ENCODE measurements around the gene CNOT8. TPM values are rescaled to one million over a fixed set of nuclear protein-coding genes. Genes with fewer than 3 reads are reported as not detected.
"Not testable (repeated sequence)": the region's sequence is repeated elsewhere in the genome, so short reads cannot be mapped to it uniquely, and the experiment has no call there.

The CNOT8 gene
- total and polyA plus RNA-seq, 3 experiments from 2014 or later = 47.7 to 154 (median 52.7) TPM

DNA sequence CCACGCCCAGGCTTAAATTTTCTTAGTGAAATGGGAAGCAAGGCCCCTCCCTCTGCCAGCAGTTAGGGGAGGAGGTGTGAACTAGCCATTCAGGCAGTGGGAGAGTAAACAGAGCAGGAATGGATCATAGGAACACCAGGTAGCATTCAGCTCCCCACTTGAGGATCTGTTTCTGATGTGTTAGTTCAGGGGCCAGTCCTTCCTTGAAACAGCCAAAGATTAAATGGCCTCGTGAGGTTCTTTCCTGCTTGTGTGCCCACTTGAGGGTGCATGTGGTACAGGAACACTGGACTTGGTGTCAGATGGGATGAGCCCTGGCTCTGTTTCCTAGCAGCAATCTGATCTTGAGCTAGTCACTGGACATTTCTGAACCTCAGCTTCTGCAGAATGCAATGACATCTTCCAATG lies 29.2 kb upstream of the CNOT8 start:
- Mint-ChIP-seq H3K4me1 (peaks cover 28 to 41% (median 30%) of the 10 kb centered on the region in 3 donors), H3K9me3 (no peaks in the 10 kb centered on the region), H3K36me3 (peaks cover 0 to 4% (median 1%) of the 10 kb centered on the region in 3 donors), H3K27ac (peak overlapping the region; percentile 44 to 96 (median 86)), H3K27me3 (no peaks in the 10 kb centered on the region), H3K4me3 (peak overlapping the region in 5 of 7 donors; percentile 8 to 71 (median 62))
- H3K36me3 ChIP-seq (ENCODE audit: insufficient read depth, low read length) = no peaks in the 10 kb centered on the region
- H3K27me3 ChIP-seq (ENCODE audit: insufficient read depth, low read length, poor library complexity, severe bottlenecking) = no peaks in the 10 kb centered on the region
- H3K4me1 ChIP-seq (ENCODE audit: insufficient read depth, low read length) = peaks cover 35% of the 10 kb centered on the region
- no peak for DNase-seq
- H3K27ac ChIP-seq (ENCODE audit: low read depth, low read length) = peak overlapping the region; percentile 8
- POLR2A ChIA-PET = no interaction called here
- H3K4me3 ChIP-seq (ENCODE audit: low read length) = no peak overlapping the region
- CTCF ChIA-PET = no interaction called here
- H3K9me3 ChIP-seq (ENCODE audit: low read length) = no peaks in the 10 kb centered on the region

DNA sequence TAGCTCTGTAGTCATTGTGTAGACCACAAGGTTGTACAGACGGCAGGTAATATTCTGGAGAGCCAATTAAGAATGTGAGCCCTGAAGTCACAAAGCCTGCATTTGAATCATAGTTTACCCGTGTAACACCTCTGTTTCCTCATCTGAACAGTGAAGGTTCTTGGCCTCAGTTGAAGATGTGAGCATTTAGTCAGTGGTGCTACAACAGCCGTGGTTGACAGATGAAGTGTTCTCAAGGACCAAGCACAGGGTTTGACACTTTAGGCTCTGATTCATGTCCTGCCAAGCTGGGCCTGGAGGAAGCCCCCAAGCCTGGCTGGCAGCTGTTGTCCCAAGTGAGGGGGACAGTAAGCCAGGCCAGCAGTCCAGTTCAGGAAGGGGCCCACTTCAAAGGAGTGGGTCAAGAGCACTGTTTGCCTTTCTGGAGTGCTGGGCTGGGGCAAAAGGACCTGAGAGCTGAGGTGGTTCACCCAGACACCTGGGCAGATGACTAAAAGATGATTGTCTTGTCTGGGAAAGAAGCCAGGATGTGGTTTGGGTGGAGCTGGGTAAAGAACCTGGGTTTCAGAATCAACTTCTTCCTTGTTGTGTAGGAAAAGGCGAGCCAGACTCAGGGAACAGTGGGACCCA lies 28.7 kb upstream of the CNOT8 start:
- peaks cover 0 to 4% (median 1%) of the 10 kb centered on the region in 3 donors for H3K36me3 Mint-ChIP-seq
- Histone ChIP-seq H3K36me3 (ENCODE audit: insufficient read depth, low read length) (no peaks in the 10 kb centered on the region), H3K4me3 (ENCODE audit: low read length) (peak overlapping the region; percentile 28), H3K27me3 (ENCODE audit: insufficient read depth, low read length, poor library complexity, severe bottlenecking) (no peaks in the 10 kb centered on the region), H3K27ac (ENCODE audit: low read depth, low read length) (peak overlapping the region; percentile 8), H3K4me1 (ENCODE audit: insufficient read depth, low read length) (peaks cover 39% of the 10 kb centered on the region), H3K9me3 (ENCODE audit: low read length) (no peaks in the 10 kb centered on the region)
- peak overlapping the region; percentile 44 to 96 (median 86) for H3K27ac Mint-ChIP-seq
- ChIA-PET CTCF (interaction anchor here (1.4 kb wide), 1 partner anchor 178 kb away, joined by 3 read pairs; no protein-coding TSS in a partner anchor), POLR2A (no interaction called here)
- no peaks in the 10 kb centered on the region for H3K27me3 Mint-ChIP-seq
- peaks cover 29 to 41% (median 34%) of the 10 kb centered on the region in 3 donors for H3K4me1 Mint-ChIP-seq
- peak overlapping the region in 6 of 7 donors; percentile 46 to 71 (median 64) for H3K4me3 Mint-ChIP-seq
- H3K9me3 Mint-ChIP-seq = no peaks in the 10 kb centered on the region
- peak in 1 of 5 donors; percentile 28 for DNase-seq

DNA sequence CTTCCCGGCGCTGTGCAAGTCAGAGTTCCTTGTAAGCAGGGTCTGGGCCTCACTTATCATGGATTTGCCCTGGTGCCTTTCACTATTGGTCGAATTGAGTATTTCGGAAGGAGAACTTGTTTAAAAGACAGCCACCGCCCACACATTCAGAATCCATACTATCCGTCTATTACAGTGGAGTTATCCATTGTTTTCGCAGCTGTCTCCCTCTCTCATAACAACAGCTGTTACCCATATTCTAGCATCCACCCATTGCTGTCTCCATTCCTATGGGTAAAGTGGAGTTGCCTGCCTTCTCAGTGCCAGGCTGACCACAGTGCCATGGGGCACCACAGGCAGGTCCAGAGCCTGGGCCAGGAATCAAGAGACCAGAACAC lies 28.2 kb upstream of the CNOT8 start:
- CTCF ChIA-PET = interaction anchor here (1.4 kb wide), 1 partner anchor 179 kb away, joined by 3 read pairs; no protein-coding TSS in a partner anchor

GRCh38 chr5:154830596-154830995 lies 27.8 kb upstream of the CNOT8 start:
- Mint-ChIP-seq H3K9me3 (no peaks in the 10 kb centered on the region), H3K36me3 (peaks cover 0 to 4% (median 1%) of the 10 kb centered on the region in 3 donors), H3K4me3 (peak overlapping the region in 4 of 7 donors; percentile 58 to 68 (median 64)), H3K27me3 (no peaks in the 10 kb centered on the region), H3K27ac (peak overlapping the region; percentile 16 to 90 (median 86)), H3K4me1 (peaks cover 28 to 39% (median 36%) of the 10 kb centered on the region in 3 donors)
- no peak for DNase-seq
- CTCF ChIA-PET = interaction anchor here (1.4 kb wide), 1 partner anchor 179 kb away, joined by 3 read pairs; no protein-coding TSS in a partner anchor
- H3K27me3 ChIP-seq (ENCODE audit: insufficient read depth, low read length, poor library complexity, severe bottlenecking) = no peaks in the 10 kb centered on the region
- H3K4me3 ChIP-seq (ENCODE audit: low read length) = peak overlapping the region; percentile 28
- POLR2A ChIA-PET = no interaction called here
- no peaks in the 10 kb centered on the region for H3K36me3 ChIP-seq (ENCODE audit: insufficient read depth, low read length)
- H3K27ac ChIP-seq (ENCODE audit: low read depth, low read length) = no peak overlapping the region
- H3K9me3 ChIP-seq (ENCODE audit: low read length) = no peaks in the 10 kb centered on the region
- H3K4me1 ChIP-seq (ENCODE audit: insufficient read depth, low read length) = peaks cover 39% of the 10 kb centered on the region

More for the DNA sequence above, 28.2 kb upstream of the CNOT8 start:
- POLR2A ChIA-PET = no interaction called here
- Mint-ChIP-seq H3K4me1 (peaks cover 29 to 41% (median 36%) of the 10 kb centered on the region in 3 donors), H3K27me3 (no peaks in the 10 kb centered on the region), H3K4me3 (peak overlapping the region in 6 of 7 donors; percentile 46 to 71 (median 64)), H3K36me3 (peaks cover 0 to 4% (median 1%) of the 10 kb centered on the region in 3 donors), H3K9me3 (no peaks in the 10 kb centered on the region), H3K27ac (peak overlapping the region; percentile 44 to 90 (median 86))
- peak overlapping the region; percentile 28 for H3K4me3 ChIP-seq (ENCODE audit: low read length)
- H3K9me3 ChIP-seq (ENCODE audit: low read length) = no peaks in the 10 kb centered on the region
- H3K27me3 ChIP-seq (ENCODE audit: insufficient read depth, low read length, poor library complexity, severe bottlenecking) = no peaks in the 10 kb centered on the region
- no peaks in the 10 kb centered on the region for H3K36me3 ChIP-seq (ENCODE audit: insufficient read depth, low read length)
- H3K4me1 ChIP-seq (ENCODE audit: insufficient read depth, low read length) = peaks cover 39% of the 10 kb centered on the region
- H3K27ac ChIP-seq (ENCODE audit: low read depth, low read length) = no peak overlapping the region
- no peak for DNase-seq

DNA sequence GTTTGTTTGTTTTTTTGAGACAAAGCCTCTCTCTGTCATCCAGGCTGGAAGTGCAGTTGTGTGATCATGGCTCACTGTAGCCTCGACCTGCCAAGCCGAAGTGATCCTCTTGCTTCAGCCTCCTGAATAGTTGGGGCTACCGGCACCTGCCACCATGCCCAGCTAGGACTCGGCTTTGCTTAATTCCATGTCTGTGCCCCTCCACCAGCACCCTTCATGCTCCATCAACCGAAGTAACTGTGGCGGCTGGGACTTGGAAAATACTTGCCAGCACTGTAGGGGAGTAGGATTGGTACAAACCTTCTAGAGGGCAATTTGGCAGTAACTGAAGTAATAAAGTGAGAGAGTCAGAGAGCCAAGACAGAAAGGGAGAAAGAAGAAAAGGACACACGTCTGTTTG lies 27.0 kb upstream of the CNOT8 start:
- Histone ChIP-seq H3K27ac (ENCODE audit: low read depth, low read length) (no peak overlapping the region), H3K4me3 (ENCODE audit: low read length) (no peak overlapping the region), H3K27me3 (ENCODE audit: insufficient read depth, low read length, poor library complexity, severe bottlenecking) (no peaks in the 10 kb centered on the region), H3K36me3 (ENCODE audit: insufficient read depth, low read length) (no peaks in the 10 kb centered on the region), H3K9me3 (ENCODE audit: low read length) (no peaks in the 10 kb centered on the region), H3K4me1 (ENCODE audit: insufficient read depth, low read length) (peaks cover 39% of the 10 kb centered on the region)
- ChIA-PET POLR2A (no interaction called here), CTCF (interaction anchor here (0.6 kb wide), 1 partner anchor 127 kb away, joined by 4 read pairs; no protein-coding TSS in a partner anchor)
- Mint-ChIP-seq H3K27me3 (no peaks in the 10 kb centered on the region), H3K27ac (peak overlapping the region in 7 of 8 donors; percentile 2 to 90 (median 46)), H3K9me3 (no peaks in the 10 kb centered on the region), H3K4me1 (peaks cover 27 to 36% (median 34%) of the 10 kb centered on the region in 3 donors), H3K36me3 (no peaks in the 10 kb centered on the region), H3K4me3 (no peak overlapping the region)
- no peak for DNase-seq

DNA sequence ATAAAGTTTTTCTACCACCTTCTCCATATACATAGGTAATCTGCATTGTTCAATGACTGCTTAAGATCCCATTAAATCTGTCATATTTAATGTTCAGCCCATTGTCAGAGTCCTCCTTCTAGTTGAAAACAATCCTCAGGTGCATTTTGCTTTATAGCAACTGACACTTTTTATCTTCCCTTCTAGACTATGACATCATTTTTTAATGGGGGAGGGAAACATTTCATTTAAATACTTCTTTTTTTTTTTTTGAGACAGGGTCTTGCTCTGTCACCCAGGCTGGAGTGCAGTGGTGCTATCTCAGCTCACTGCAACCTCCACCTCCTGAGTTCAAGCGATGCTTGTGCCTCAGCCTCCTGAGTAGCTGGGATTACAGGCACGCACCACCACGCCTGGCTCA lies 25.6 kb upstream of the CNOT8 start:
- CTCF ChIA-PET; H3K27me3 ChIP-seq (ENCODE audit: insufficient read depth, low read length, poor library complexity, severe bottlenecking); H3K4me3 ChIP-seq (ENCODE audit: low read length); POLR2A ChIA-PET; H3K9me3 ChIP-seq (ENCODE audit: low read length); H3K27ac ChIP-seq (ENCODE audit: low read depth, low read length); DNase-seq; H3K27me3 Mint-ChIP-seq; H3K4me3 Mint-ChIP-seq; H3K36me3 Mint-ChIP-seq; H3K9me3 Mint-ChIP-seq; H3K36me3 ChIP-seq (ENCODE audit: insufficient read depth, low read length): not testable (repeated sequence)
- Mint-ChIP-seq H3K27ac (peak overlapping the region in 1 of 8 donors; percentile 18), H3K4me1 (peaks cover 27 to 36% (median 29%) of the 10 kb centered on the region in 3 donors)
- H3K4me1 ChIP-seq (ENCODE audit: insufficient read depth, low read length) = peaks cover 35% of the 10 kb centered on the region

DNA sequence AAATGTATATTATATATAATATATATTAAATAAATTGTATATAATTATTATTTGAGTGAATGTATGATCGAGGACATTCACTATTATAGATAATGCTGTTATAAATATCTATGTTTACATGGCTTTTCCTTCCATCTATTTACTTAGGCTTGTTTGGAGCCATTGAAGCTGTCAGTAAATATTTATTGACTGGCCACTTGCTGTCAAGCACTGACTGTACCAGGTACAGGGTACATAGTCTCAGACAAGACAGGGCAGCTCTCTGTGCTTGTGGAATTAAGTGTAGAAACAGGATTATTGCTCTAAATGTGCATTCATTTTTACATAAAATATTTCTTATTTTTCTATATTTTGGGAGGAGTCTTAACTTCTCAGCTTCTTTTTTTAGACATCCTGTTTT lies 24.4 kb upstream of the CNOT8 start:
- peaks cover 23% of the 10 kb centered on the region for H3K4me1 ChIP-seq (ENCODE audit: insufficient read depth, low read length)
- Mint-ChIP-seq H3K36me3 (no peaks in the 10 kb centered on the region), H3K9me3 (no peaks in the 10 kb centered on the region), H3K4me3 (no peak overlapping the region), H3K4me1 (peaks cover 20 to 26% (median 22%) of the 10 kb centered on the region in 3 donors), H3K27ac (peak overlapping the region in 1 of 8 donors; percentile 29), H3K27me3 (no peaks in the 10 kb centered on the region)
- DNase-seq = no peak
- H3K9me3 ChIP-seq (ENCODE audit: low read length) = no peaks in the 10 kb centered on the region
- ChIA-PET CTCF (interaction anchor here (0.8 to 1.3 kb wide), 2 partner anchors 11 to 184 kb away, joined by 3 to 4 read pairs; no protein-coding TSS in a partner anchor), POLR2A (no interaction called here)
- H3K27ac ChIP-seq (ENCODE audit: low read depth, low read length) = peak overlapping the region; percentile 60
- no peaks in the 10 kb centered on the region for H3K27me3 ChIP-seq (ENCODE audit: insufficient read depth, low read length, poor library complexity, severe bottlenecking)
- H3K4me3 ChIP-seq (ENCODE audit: low read length) = no peak overlapping the region
- no peaks in the 10 kb centered on the region for H3K36me3 ChIP-seq (ENCODE audit: insufficient read depth, low read length)

GRCh38 chr5:154835701-154836052 lies 22.8 kb upstream of the CNOT8 start:
- H3K4me3 Mint-ChIP-seq; H3K27me3 ChIP-seq (ENCODE audit: insufficient read depth, low read length, poor library complexity, severe bottlenecking); H3K27me3 Mint-ChIP-seq; H3K4me1 Mint-ChIP-seq; CTCF ChIA-PET; H3K9me3 Mint-ChIP-seq; H3K4me1 ChIP-seq (ENCODE audit: insufficient read depth, low read length); DNase-seq; POLR2A ChIA-PET; H3K27ac ChIP-seq (ENCODE audit: low read depth, low read length); H3K36me3 ChIP-seq (ENCODE audit: insufficient read depth, low read length); H3K4me3 ChIP-seq (ENCODE audit: low read length); H3K27ac Mint-ChIP-seq; H3K9me3 ChIP-seq (ENCODE audit: low read length); H3K36me3 Mint-ChIP-seq: not testable (repeated sequence)
